ENCODE data around the gene KRTAP2-3.
"Not testable (repeated sequence)": the region's sequence is repeated elsewhere in the genome, so short reads cannot be mapped to it uniquely, and the experiment has no call there.

KRTAP2-3 gene, protein sequence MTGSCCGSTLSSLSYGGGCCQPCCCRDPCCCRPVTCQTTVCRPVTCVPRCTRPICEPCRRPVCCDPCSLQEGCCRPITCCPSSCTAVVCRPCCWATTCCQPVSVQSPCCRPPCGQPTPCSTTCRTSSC

DNA sequence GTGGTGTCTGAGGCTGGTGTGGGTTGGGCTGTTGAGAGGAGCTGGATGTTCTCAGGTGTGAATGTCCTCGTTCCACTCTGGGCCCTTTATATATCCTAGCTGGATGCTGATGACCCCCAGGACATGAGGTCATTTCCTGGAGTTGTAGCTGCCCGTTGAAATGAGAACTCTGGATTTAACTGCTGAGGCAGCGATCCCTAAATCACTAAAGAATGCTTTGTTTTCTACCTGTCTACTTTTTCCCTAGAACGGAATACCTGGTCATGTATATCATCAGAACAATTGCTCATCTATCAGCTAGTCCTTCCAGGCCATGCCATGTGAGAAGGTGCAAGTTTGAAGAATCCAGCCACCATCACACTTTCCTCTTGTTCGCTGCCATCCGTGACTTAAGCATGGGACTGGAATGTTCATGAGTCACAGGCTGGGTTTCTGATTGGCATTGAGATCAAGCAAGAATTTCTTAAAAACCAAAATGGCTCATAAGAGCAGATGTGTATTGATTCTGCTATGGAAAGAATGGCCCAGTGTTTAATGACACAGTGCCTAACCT lies at the start of gene KRTAP2-3:
KRTAP2-3 (minus strand) TSS at position 63 of the 553 bp plus-strand sequence. CDS start 64 bp downstream, outside the sequence.
- no peak for DNase-seq

DNA sequence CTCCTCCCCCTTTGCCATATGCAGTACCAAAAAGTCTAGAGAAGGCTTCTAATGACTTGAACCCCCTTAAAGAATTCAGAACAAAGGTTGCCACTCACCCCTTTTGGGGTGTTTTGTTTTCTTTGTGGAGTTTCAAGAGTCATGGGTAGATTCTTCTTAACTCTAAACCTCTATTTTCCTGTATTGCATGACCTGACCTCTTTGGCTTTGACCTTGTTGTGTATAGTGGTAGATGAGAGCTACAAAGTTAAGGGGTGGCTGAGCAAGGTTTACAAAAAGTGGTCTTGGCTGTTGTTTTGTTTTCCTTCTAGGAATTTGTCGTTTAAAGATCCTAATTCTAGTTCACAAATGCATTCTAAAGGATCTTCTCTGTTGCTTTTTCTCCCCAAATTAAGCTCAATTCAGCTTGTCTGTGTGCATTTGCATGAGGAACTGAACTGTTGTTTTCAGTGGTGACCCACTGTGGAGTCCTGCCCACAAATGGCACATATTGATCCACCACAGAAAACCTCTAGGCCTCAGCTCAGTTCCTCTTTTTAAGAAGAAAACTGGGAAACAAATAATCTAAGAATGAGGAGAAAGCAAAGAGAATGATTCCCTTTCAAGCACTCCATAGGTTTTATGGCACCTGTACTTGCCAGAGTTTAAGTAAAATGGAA lies 48.9 kb upstream of the KRTAP2-3 start:
- DNase-seq = not testable (repeated sequence)

DNA sequence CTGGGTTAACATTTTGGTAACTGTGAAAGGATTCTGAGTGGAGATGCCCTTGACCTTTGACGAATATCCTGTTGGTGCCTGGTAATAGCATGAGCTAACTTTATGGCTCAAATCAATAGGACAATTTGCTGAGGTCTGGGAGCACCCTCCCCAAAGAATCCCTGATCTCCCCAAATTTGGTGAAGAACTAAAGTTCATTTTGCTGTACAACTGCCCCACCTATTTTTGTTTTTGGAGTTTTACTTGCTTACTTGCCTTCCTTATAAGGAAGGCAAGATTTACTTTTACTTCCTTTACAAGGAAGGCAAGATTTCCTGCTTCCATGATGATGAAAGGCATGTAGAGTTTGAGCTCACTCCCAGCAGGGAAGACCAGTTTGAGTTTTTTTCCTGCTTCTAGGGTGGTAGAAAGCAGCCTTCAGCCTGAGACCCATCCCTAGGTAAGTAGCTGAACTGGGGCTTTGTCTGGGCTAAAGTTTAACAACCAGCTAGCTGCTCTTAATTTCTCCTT lies 48.1 kb upstream of the KRTAP2-3 start:
- no peak for DNase-seq

DNA sequence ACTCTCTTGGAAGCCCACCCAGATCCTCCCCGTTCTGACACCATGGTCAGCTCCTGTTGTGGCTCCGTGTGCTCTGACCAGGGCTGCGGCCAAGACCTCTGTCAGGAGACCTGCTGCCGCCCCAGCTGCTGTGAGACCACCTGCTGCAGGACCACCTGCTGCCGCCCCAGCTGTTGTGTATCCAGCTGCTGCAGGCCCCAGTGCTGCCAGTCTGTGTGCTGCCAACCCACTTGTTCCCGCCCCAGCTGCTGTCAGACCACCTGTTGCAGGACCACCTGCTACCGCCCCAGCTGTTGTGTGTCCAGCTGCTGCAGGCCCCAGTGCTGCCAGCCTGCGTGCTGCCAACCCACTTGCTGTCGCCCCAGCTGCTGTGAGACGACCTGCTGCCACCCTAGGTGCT lies 45.4 kb upstream of the KRTAP2-3 start, which contains the start of gene KRTAP4-9:
KRTAP4-9 (plus strand) TSS at position 43 of the 400 bp plus-strand sequence; CDS start at position 43, 0 bp downstream.
- DNase-seq = not testable (repeated sequence)

DNA sequence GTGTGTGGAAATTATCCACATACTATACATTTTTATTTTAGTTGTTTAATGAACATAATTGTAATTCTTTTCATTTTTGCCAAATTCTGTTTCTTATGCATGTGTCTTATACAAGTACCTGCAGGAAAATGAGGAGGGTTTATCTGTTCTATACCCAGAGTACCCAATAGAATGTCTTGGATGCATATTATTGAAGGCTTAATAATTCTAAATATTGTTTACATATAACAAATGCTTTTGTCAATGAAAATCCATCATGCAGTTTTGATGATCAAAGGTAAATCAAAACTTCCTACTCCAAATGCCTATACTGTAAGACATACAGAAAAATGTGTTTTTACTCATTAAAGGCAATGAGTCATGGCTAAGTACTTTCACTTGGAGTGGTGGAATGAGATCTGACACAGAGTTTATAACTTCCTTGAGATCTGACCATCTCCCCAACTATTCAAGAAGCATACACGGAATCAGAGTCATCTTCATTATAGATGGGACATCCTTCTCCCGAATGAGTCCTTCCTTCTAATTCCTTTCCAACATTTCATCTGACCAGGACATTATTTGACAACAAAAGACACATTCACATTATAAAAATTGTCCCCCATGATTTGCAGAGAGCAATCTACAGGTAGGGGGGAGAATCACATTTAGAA lies 44.6 kb upstream of the KRTAP2-3 start:
- DNase-seq = not testable (repeated sequence)

DNA sequence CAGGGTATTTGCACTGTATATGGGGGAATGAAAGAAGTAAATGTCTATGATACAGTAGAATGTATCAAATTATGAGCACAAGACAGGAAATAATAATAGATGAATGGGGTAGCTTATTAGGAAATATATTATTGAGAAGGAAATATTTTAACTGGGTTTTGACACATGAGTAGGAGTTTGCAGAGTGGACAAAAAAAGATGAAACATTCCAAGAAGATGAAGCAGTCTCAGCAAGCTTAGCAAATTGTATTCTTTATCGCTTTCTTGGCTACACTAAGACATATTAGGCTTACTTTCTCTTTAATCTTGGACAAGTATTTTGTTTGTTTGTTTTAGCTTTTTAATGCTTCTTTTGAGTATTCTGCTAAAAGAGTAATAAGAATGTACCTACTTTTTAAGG lies 44.0 kb upstream of the KRTAP2-3 start:
- DNase-seq = no peak

DNA sequence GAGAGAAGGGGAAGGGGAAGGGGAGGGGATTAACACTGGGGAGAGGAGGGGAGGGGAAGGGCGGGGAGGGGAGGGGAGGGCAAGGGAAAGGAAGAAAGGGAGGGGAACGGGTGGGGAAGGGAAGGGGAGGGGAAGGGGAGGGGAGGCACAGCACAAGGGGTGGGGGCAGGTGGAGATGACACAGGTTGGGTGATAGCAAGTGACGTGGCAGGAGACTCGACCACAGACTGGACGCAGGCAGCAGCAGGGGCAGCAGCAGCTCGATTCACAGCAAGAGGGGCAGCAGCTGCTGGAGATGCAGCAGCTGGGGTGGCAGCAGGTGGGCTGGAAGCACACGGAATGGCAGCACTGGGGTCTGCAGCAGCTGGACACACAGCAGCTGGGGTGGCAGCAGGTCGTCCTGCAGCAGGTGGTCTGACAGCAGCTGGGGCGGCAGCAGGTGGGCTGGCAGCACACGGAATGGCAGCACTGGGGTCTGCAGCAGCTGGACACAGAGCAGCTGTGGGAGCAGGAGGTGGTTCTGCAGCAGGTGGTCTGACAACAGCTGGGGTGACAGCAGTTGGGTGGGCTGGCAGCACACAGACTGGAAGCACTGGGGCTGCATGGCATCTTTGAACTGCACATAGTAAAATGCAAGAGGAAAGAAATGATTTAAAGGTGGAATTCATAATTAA lies 41.8 kb upstream of the KRTAP2-3 start, which contains the start of gene KRTAP4-16:
KRTAP4-16 (minus strand) TSS at position 624 of the 674 bp plus-strand sequence; CDS start at position 624, 0 bp downstream.
- DNase-seq = no peak

DNA sequence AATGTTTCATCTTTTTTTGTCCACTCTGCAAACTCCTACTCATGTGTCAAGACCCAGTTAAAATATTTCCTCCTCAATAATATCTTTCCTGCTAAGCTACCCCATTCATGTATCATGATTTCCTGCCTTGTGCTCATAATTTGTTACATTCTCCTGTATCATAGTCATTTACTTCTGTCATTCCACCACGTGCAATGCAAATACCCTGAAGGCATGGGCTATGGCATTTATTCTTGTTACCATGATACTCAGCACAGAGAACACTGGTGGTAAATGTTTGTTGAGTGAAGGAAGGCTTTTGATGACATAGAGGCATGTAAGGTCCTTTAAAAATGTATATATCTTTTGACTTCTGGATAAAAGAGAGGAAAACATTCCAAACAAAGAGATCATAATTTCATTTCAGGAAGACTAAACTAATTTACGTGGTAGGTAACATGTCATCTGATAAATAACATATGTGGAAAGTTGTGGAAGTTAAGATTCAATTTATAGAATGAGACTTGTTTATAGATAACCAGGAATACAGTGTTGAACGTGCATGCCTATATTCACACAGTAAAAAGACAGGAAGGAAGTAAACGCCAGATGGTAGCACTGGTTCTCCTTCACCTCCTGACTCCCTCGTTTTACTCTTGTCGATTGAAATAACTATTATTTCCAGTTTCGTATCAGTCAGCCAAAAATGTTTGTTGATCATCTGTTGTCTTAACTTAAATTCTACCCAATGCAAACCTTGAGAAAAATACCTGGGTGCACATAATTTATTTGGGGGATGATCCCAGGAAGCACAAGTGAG lies 40.0 kb upstream of the KRTAP2-3 start:
- not testable (repeated sequence) for DNase-seq

DNA sequence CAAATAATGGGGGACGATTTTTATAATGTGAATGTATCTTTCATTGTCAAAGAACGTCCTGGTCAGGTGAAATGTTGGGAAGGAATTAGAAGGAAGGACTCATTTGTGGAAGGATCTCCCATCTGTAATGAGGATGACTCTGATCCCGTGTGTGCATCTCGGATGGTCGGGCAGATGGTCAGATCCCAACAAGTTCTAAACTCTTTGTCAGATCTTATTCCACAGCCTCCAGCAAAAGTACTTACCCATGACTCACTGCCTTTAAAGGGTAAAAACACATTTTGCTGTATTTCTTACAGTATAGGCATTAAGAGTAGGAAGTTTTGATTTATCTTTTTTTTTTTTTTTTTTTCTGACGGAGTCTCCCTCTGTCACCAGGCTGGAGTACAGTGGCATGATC lies 38.6 kb upstream of the KRTAP2-3 start:
- DNase-seq = no peak

DNA sequence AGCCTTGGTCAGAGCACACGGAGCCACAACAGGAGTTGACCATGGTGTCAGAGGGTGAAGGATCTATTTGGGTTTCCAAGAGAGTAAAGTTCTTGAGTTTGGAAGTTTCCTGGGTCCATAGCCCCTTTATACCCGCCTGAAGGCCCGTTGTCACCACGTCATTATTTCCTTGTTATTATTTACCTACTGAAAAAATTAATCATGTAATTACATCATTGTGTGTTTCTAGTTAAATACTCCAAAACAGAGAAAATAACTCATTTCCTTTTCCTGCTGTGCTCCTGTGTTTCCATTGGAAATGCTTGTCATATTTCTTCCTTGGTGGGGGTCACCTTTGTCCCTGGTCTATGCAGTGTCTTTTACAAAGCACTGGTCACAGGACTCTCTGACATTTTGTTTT lies 38.1 kb upstream of the KRTAP2-3 start, which contains the start of gene KRTAP4-8:
KRTAP4-8 (minus strand) TSS at position 101 of the 400 bp plus-strand sequence; CDS start at position 43, 58 bp downstream.
- no peak for DNase-seq

DNA sequence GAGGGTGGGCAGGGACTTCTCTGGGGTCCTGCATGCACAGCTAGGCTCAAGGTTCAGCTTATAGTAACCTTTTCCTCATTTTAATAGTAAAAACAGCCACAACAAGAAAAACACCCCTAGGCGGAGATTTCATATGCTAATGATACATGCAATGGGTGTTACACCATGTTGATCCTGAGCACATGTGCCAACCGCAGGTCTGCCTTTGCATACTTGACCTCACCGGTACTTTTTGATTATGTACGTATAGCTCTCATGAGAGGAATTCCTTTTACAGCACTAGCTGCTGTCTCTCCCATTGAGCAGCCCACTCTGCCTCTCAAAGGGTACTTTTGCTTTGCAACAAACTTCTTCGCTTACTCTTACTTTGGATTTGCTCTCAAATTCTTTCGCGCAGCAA lies 36.1 kb upstream of the KRTAP2-3 start:
- DNase-seq = no peak

DNA sequence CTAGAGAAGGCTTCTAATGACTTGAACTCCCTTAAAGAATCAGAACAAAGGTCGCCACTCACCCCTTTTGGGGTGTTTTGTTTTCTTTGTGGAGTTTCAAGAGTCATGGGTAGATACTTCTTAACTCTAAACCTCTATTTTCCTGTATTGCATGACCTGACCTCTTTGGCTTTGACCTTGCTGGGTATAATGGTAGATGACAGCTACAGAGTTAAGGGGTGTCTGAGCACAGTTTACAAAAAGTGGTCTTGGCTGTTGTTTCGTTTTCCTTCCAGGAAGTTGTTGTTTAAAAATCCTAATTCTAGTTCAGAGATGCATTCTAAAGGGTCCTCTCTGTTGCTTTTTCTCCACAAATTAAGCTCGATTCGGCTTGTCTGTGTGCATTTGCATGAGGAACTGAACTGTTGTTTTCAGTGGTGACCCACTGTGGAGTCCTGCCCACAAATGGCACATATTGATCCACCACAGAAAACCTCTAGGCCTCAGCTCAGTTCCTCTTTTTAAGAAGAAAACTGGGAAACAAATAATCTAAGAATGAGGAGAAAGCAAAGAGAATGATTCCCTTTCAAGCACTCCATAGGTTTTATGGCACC lies 28.9 kb upstream of the KRTAP2-3 start:
- not testable (repeated sequence) for DNase-seq

DNA sequence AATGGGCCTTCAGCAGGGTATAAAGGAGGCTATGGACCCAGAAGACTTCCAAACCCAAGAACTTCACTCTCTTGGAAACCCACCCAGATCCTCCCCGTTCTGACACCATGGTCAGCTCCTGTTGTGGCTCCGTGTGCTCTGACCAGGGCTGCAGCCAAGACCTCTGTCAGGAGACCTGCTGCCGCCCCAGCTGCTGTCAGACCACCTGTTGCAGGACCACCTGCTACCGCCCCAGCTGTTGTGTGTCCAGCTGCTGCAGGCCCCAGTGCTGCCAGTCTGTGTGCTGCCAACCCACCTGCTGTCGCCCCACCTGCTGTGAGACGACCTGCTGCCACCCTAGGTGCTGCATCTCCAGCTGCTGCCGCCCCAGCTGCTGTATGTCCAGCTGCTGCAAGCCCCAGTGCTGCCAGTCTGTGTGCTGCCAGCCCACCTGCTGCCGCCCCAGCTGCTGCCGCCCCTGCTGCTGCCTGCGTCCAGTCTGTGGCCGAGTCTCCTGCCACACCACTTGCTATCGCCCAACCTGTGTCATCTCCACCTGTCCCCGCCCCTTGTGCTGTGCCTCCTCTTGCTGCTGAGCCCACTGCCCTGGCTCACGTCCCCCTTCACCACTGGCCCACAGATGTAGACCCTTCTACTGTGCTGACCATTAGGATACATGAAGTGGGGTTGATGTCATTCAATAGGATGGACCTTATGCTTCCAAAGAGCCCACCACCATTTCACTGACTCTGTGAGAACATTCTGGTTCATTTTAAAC lies 24.4 kb upstream of the KRTAP2-3 start, which contains the start of gene KRTAP4-7:
KRTAP4-7 (plus strand) TSS at position 51 of the 757 bp plus-strand sequence; CDS start at position 108, 57 bp downstream.
- DNase-seq = not testable (repeated sequence)

DNA sequence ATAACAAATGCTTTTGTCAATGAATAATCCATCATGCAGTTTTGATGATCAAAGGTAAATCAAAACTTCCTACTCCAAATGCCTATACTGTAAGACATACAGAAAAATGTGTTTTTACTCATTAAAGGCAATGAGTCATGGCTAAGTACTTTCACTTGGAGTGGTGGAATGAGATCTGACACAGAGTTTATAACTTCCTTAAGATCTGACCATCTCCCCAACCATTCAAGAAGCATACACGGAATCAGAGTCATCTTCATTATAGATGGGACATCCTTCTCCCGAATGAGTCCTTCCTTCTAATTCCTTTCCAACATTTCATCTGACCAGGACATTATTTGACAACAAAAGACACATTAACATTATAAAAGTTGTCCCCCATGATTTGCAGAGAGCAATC lies 23.5 kb upstream of the KRTAP2-3 start:
- DNase-seq = not testable (repeated sequence)

DNA sequence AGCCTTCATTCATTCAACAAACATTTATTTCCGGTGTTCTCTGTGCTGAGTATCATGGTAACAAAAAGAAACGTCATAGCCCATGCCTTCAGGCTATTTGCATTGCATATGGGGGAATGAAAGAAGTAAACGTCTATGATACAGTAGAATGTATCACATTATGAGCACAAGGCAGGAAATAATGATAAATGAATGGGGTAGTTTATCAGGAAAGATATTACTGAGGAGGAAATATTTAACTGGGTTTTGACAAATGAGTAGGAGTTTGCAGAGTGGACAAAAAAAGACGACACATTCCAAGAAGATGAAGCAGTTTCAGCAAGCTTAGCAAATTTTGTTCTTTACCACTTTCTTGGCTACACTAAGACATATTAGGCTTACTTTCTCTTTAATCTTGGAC lies 22.7 kb upstream of the KRTAP2-3 start:
- no peak for DNase-seq

DNA sequence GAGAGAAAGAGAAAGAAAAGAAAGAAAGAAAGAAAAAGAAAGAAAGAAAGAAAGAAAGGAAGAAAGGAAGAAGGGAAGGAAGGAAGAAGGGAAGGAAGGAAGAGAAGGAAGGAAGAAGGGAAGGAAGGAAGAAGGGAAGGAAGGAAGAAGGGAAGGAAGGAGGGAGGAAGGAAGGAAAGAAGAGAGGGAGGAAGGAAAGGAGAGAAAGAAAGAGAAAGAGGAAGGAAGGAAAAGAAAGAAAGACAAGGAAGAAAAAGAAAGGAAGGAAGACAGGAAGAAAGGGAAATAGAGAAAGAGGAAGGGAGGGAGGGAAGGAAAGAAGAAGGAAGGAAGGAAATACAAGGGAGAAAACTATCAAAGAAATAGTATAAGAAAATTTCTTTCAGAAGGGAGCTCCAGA lies 16.9 kb upstream of the KRTAP2-3 start:
- no peak for DNase-seq

DNA sequence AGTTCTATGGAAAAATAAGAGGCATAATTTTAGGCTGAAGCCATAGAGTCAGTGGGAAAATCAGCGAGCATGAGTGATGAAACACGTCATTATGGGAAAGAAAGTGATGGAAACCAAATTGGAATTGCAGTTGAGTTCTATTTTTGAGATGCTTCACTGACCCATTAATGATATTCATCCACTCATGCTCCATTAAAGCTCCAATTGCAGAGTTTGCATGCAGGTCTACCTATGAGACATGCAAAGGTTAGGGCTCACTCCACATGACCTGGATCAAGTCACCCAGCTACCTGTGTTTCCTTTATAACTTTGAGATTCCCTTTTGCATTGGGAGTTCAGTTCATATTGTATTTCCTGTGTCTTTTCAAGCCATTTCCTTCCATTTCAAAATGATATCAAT lies 13.8 kb upstream of the KRTAP2-3 start:
- DNase-seq = no peak

DNA sequence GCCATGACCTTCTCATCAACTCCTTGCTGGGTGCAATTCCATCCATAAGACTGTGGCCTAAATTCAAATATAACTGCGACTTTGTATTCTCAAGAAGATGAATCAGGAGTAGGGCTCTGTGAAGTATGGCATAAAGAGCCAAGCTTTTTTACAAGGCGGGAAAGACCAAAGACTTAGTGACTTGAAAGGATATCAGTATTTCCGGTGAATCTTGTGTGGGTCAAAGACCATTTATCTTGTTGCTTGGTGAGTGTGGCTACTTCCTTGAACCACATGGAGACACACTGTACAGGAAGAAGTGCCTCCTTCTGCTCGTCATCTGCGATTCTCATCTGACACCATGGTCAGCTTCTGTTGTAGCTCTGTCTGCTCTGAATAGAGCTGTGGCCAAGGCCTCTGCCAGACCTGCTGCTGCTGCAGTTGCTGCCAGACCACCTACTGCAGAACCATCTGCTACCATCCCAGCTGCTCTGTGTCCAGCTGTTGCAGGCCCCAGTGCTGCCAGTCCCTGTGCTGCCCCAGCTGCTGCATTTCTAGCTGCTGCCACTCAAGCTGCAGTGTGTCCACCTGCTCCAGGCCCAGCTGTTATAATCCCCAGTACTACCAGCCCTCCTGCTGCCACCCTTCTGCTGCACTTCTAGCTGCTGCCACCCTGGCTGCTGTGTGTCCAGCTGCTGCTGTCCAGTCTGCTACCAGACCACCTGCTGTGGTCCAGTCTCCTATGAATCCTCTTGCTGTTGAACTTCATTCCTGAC lies 11.9 kb upstream of the KRTAP2-3 start:
- no peak for DNase-seq

DNA sequence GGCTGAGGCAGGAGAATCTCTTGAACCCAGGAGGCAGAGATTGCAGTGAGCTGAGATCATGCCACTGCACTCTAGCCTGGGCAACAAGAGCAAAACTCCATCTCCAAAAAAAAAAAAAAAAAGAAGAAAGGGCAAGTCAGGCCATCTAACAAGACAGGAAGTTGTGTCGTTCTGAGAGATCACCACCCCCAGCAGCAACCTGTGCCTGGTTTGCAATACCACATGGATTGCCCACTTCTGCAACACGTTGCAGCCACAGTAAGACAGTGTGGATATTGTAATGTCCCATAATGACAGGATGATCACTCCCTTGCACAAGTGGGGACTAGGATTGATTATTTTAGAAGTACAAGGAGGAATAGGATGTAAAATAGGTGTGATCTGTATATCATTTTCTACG lies 9.1 kb upstream of the KRTAP2-3 start:
- DNase-seq = no peak

DNA sequence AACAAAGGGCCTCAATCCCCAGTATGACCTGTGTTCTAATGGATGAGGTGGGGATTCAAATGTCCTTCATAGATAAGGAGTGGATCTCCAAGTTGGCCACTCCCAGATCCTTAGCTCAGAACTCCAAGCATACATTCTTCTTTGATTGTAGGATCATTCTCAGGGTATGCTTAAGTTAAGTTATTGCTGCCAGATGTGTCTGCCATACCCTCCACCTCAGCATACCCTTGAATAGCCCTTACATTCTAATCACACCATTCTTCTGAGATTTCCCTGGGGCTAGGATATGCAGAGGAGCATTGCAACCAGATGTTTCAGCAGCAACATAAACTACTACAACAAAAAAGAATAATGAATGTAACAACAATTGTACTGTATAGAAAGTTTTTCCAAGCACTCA lies 7.4 kb upstream of the KRTAP2-3 start:
- no peak for DNase-seq
